Urothelium cell line (cell line): ENCODE data around the gene SDC4.
A peak's percentile ranks its signal among the peaks of the same experiment; 100 is the strongest.

Experiments
- DNase-seq: peaks from one replicate; pipeline ENCODE4 v3.0.0; 2011; ENCODE audit warnings: low spot score, mixed read lengths
- FAIRE-seq: peaks from 2 replicates; lab custom pipeline; 2011; peaks lifted over from hg19 to GRCh38; lab: Jason Lieb, UNC

The SDC4 gene

DNA sequence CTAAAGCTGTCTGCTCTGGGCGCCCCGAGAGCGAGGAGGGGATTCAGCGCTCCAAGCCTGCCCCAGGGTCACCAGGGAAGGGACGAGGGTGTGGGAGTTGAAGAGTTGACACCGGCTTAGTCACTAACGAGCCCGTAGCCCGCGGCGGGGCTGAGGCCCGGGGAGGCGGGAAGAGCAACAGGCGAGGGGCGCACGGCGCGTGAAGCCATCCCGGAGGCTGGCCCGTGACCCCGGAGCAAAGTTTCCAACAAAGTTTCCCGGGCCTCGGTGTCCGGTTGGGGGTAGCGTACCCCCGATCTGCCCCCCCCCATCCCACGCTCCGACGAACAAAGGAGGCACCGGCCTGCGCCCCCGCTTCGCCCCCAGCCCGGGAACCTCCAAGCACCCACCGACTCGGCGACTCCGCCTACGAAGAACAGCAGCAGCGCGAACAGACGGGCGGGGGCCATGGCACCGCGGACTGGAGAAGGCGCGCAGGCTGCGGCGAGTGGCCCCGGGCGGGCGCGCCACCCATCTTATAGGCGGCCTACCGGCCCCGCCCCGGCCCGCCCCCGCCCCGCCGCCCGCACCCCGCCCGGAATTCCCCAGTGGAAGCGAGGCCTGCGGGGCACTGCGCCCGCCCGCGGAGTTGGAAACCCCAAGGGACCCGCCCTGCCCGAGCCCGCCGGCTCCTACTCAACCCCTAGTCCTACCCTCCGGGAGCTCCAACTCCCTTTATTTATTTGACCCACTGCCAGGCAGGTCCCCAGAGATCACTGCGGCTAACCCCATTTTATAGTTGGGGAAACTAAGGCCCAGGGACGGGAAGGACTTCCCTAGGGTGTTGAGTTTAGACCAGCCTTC lies at the start of gene SDC4:
TSS of gene SDC4 (minus strand) at position 489 of the 843 bp plus-strand sequence. CDS start at position 449, 40 bp downstream.
- FAIRE-seq (no peak), DNase-seq (peak; percentile 95)

DNA sequence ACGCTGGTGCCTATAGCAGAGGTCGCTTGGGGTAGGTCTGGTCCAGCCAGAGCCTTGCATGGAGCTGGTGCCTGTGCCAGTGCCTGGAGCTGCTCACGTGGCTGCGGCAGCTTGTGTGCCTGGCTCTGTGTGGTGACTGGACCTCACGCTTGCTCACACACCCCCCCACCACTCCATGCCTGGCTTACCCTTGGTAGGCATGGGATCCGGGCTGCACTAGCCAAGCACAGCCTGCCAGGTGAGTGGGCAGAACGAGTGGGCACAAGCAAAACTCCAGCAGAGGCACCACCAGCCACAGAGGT lies 46.8 kb upstream of the SDC4 start:
- DNase-seq = no peak
- no peak for FAIRE-seq

DNA sequence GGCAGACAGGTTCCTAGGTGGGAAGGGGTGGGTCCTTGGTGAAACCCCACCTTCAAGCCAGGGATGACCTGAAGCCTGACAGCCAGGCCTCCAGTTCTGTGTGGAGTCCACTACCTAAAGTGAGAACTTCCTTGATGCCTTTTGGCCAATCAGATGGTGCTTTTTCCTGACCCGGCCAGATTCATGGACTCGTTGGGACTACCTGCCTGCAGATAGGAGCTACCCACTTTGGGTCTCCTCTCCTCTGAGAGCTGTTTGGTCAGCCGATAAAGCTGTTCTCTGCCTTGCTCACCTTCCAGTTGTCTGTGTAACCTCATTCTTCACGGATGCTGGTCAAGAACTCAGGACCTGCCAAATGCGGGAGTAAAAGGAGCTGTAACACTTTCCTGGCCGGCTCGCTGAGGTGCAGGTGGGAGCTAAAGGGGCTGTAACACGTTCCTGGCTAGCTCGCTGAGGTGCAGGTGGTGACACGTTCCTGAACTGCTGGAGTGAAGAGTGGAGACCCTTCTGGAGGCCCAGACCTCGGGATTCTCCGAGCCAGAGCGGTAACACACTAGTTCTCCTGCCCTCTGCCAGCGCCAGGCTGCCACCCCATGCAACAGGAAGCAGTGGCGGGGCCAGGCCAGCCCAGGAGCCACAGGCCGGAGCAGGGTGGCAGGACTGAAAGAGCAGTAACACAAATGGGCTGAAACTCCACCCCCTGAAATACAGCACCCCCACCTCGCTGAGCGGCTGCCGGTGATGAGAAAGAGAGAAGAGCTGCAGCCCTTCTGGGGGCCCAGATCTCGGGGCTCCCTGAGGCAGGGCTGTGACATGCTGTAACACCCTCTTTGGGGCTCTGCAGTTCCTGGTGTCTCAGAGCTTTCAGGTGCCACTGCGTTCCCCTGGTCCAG lies 46.2 kb upstream of the SDC4 start:
- DNase-seq = no peak
- FAIRE-seq = no peak

DNA sequence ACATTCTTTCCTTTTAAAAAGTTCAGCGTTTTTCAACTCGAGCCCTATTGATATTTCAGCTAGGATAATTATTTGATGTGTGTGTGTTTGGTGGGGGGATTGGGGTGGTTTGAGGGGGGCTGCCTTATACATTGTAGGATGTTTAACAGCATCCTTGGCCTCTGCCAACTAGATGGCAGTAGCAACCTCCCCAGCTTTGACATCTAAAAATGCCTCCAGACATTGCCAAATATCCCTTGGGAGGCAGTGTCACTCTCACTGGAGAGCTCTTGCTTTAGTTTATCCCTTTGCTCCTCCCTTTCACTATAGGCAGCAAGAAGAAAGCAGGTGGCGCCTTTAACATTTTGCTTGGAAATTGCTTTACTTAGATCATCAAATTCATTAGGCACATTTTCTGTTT lies 44.5 kb upstream of the SDC4 start:
- FAIRE-seq (no peak), DNase-seq (no peak)

DNA sequence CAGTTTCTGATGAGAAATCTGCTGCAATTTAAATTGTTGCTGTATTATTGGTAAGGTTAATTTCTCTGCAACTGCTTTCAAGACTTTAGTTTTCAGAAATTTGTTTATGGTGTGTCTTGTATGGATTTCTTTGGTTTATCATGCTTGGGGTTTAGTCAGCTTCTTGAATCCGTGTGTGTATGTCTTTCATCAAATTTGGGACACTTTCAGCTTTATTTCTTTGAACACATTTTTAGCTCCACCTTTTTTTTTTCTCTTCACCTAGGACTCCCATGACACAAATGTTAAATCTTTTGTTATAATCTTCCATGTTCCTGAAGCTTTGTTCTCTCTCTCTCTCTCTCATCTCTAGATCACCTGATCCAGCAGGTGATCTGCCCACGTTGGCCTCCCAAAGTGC lies 43.3 kb upstream of the SDC4 start:
- DNase-seq (no peak), FAIRE-seq (no peak)

GRCh38 chr20:45390931-45391330 lies 42.7 kb upstream of the SDC4 start:
- DNase-seq (no peak), FAIRE-seq (no peak)

GRCh38 chr20:45387274-45387673 lies 39.0 kb upstream of the SDC4 start:
- DNase-seq = no peak
- FAIRE-seq = no peak

DNA sequence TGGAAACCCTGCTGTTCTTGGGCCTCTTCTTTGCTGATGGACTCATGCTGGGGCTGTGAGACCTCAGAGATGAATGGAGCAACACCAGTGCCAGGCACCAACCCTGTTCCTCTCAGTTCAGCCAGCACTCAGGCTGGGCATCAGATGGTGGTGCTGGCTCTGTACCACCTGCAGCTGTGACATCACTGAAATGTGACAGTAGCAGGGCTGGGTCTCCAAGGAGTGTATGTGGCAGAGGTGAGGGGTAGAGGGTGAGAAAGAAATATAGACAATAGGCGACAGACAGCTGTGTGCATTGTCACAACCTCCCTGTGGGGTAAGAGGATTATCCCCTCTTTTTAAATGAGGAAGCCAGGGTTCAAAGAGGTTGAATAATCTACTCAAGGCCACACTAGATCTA lies 30.0 kb upstream of the SDC4 start, which contains the start of gene TP53TG5:
TSS of gene TP53TG5 (minus strand) at position 135 of the 400 bp plus-strand sequence. CDS start at position 46, 89 bp downstream.
- DNase-seq (no peak), FAIRE-seq (no peak)

- FAIRE-seq = no peak
- DNase-seq = no peak
Observed at GRCh38 chr20:45377269-45377668, 29.0 kb upstream of the SDC4 start.

DNA sequence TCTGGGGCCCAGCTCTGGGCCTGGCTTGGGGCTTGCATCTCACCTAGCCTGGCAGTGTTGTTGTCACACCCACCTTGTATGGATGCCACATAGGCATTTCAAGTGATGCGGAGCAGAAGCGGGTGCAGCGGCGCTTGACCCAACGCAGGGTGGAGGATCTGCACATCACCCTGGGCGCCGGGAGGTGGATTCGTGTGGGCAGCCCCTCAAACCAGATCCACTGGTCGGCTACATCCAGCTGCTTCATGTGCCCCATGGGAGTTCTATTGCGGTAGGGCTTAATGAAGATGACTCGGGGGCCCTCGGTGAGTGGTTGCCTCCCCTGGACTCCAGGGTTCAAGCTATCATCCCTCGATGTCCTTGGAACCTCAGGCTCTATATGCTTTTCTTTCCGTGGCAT lies 26.7 kb upstream of the SDC4 start:
- no peak for FAIRE-seq

DNA sequence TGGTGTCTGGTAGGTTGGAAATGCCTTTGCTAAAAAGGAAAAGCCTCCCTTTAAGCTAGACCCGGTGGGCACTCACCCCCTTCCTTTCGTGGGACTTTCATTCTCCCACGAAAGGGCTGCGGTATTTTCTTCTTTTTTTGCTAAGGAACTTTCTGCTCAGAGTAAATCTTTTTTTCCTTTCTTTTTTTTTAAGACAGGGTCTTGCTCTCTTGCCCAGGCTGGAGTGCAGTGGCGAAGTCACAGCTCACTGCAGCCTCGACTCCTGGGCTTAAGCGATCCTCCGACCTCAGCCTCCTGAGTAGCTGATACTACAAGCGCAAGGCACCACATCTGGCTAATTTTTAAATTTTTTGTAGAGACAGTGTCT lies 25.9 kb upstream of the SDC4 start:
- FAIRE-seq = no peak
- no peak for DNase-seq

More for the DNA sequence above, 26.7 kb upstream of the SDC4 start:
- no peak for DNase-seq

GRCh38 chr20:45373353-45374100 lies 25.3 kb upstream of the SDC4 start:
- peak; percentile 46 for FAIRE-seq
- peak; percentile 91 for DNase-seq

DNA sequence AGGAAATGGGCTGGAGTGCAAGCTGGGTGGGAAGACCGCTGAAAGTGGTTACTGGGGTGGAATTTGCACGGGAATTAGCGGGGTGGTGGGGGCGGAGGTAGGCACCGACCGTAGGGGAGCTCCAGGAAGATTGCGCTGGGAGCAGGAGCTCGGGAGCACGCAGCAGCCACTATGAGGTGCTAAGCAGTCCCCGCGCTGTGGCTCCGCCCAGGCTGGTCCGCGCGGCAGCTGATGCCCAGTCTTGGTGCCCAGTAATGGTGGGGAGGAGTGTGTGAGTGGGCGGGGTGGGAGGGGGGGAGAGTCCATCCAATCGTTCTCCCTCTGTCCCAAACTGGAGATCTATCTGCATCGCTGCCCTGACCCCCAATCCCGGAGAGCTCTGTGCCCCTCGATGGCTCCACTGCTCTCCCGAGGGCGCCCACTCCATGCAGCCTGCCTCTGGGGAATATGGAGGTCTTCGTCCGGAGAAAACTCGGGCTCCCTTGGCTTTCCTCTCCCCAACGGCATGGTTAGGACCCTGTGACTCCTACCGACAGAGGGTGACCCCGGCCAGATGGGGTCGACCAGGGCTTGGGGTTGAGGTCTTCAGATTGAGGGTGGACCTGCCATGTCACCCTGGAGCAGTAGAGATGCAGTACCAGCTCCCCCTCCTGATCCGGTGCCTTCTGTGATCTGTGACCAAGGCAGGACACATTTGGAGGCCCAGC lies 24.6 kb upstream of the SDC4 start:
- FAIRE-seq (no peak), DNase-seq (no peak)

- FAIRE-seq (no peak), DNase-seq (no peak)
Observed at GRCh38 chr20:45372241-45372640, 24.0 kb upstream of the SDC4 start.

GRCh38 chr20:45370571-45371160 lies 22.4 kb upstream of the SDC4 start:
- FAIRE-seq (no peak), DNase-seq (no peak)

DNA sequence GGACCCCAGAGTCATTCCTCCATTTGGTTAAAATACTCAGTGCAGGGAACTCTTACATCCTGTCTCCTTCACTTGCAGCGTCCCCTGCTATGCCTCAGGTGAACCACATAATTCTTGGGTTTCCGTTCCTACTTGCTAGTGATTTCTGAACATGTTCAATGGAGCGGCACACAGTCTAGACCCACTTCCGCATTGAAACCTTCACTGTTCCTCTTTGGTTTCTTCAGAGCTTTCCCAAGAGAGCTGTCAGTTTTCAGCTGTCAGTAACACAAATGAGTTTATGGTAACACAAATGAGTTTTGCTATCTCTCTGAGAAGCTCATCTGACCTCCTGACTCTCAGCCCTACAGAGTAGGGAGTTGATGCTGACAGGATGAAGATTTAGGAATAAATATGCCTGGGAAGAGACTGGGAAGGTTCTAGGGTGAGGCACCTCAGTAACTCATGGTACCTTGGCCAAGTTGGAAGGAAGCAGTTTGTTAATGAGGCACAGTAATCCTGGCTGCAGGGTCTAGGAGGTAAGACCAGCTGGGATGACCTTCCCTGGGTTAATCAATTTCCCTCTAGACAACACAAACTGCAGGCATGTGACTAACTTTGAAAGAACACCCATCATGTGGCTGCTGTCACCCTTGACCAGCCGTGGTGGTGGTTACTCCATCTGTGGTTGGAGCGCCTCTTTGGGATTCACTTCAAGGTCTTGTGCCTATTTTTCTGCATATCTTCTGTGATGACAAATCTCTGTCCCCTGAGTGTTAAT lies 20.2 kb upstream of the SDC4 start:
- DNase-seq (no peak), FAIRE-seq (no peak)

GRCh38 chr20:45367126-45367525 lies 18.9 kb upstream of the SDC4 start:
- no peak for FAIRE-seq

DNA sequence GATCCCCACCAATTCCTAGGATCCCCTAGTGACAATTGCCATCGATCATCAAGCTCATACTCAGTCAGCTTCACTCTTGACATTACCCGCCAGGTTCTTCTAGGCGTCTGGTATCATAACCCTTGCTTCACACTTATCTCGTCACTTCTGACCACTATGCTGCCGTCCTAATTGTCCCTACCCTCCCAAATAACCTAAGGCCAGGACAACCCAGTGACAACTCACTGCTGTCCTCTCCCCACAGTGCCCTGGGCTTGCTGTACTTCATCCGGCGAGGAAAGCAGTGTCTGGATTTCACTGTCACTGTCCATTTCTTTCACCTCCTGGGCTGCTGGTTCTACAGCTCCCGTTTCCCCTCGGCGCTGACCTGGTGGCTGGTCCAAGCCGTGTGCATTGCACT lies 18.4 kb upstream of the SDC4 start:
- DNase-seq (no peak), FAIRE-seq (no peak)

More at GRCh38 chr20:45367126-45367525, 18.9 kb upstream of the SDC4 start:
- DNase-seq = no peak

DNA sequence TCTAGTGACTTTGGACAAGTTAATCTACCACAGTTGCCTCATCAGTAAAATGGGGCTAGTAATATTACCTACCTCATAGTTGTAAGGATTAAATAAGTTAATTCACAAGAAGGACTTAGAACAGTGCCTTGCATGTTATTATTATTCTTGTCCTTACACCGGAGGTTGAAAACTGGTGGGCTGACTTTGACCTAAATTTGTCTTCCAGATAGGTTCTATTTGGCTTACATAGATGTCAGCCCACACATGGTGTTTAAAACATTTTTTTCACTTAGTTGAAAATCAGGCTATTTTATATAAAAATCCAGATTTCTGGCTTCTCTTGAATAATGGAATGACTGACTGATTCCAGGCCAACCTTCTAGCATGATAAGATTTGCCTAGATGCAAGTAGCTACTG lies 18.0 kb upstream of the SDC4 start:
- no peak for DNase-seq
- no peak for FAIRE-seq
